PFSK-1 (cell line): Measurements from ENCODE around the gene CCDC134.

Source experiments
- POLR2AphosphoS5 ChIP-seq: IDR thresholded peaks from 2 replicates; pipeline ENCODE4 v1.6.1; 2012; ENCODE audit warnings: low read depth, mild to moderate bottlenecking, control low read depth, low read length, moderate library complexity
- TF ChIP-seq, protein P1 (sequence below), 2 experiments: IDR thresholded peaks; 2 replicates each; pipeline versions ENCODE4 v1.6.1 to v1.8.0; 2011 to 2012; ENCODE audit warnings: low read depth in 2 of 2, low read length in 2 of 2, control low read depth in 1 of 2, inconsistent platforms in 1 of 2, mild to moderate bottlenecking in 1 of 2, moderate library complexity in 1 of 2; ENCODE audit not compliant: insufficient read depth in 1 of 2

DNA sequence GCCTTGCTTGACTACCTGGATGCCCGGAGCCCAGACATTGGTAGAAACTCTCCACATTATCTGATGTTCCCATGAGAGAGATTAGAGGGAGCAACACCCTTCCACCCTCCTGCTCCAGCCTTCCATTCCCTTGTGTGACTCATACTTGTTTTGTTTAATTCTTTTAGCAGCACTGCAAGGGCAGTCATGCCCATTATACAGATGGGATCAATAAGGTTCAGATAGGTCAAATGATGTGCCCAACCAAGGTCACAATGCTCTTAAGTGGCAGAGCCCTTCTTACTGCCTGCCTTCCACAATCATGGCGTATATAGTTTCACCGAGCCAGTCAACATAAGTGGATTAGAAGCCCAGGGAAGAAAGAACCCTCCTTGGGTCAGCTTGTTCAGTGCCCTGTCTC is 6.6 kb upstream of the CCDC134 start:
- TF ChIP-seq, protein P1, sequence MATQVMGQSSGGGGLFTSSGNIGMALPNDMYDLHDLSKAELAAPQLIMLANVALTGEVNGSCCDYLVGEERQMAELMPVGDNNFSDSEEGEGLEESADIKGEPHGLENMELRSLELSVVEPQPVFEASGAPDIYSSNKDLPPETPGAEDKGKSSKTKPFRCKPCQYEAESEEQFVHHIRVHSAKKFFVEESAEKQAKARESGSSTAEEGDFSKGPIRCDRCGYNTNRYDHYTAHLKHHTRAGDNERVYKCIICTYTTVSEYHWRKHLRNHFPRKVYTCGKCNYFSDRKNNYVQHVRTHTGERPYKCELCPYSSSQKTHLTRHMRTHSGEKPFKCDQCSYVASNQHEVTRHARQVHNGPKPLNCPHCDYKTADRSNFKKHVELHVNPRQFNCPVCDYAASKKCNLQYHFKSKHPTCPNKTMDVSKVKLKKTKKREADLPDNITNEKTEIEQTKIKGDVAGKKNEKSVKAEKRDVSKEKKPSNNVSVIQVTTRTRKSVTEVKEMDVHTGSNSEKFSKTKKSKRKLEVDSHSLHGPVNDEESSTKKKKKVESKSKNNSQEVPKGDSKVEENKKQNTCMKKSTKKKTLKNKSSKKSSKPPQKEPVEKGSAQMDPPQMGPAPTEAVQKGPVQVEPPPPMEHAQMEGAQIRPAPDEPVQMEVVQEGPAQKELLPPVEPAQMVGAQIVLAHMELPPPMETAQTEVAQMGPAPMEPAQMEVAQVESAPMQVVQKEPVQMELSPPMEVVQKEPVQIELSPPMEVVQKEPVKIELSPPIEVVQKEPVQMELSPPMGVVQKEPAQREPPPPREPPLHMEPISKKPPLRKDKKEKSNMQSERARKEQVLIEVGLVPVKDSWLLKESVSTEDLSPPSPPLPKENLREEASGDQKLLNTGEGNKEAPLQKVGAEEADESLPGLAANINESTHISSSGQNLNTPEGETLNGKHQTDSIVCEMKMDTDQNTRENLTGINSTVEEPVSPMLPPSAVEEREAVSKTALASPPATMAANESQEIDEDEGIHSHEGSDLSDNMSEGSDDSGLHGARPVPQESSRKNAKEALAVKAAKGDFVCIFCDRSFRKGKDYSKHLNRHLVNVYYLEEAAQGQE (IDR thresholded peaks at IDR 0.05; ENCODE audit: insufficient read depth in 1 of 2, low read depth in 2 of 2, low read length in 2 of 2): no peak
- TF ChIP-seq POLR2AphosphoS5: no peak
